Immature natural killer cell (primary cell): ENCODE data around the gene CYP1A2. TPM values are rescaled to one million over a fixed set of nuclear protein-coding genes. Genes with fewer than 3 reads are reported as not detected.
"Not testable (repeated sequence)": the region's sequence is repeated elsewhere in the genome, so short reads cannot be mapped to it uniquely, and the experiment has no call there.

Experiments used
- DNase-seq, 3 donors: peaks; one replicate each; pipeline ENCODE4 v3.0.0; 2022; ENCODE audit warnings: mixed read lengths in 1 of 3
- H3K27ac Mint-ChIP-seq, 6 donors: one replicate each; pipeline ENCODE4 v1.8.0; 2020; ENCODE audit warnings: mixed read lengths in 6 of 6, mild to moderate bottlenecking in 5 of 6, inconsistent platforms in 4 of 6, moderate library complexity in 3 of 6
- H3K27me3 Mint-ChIP-seq, 3 donors: one replicate each; pipeline ENCODE4 v1.8.0; 2020 to 2021; ENCODE audit warnings: low read depth in 3 of 3, mild to moderate bottlenecking in 3 of 3, mixed read lengths in 3 of 3, moderate library complexity in 3 of 3, inconsistent platforms in 1 of 3
- H3K36me3 Mint-ChIP-seq, 3 donors: one replicate each; pipeline ENCODE4 v1.8.0; 2020; ENCODE audit warnings: mixed read lengths in 3 of 3, inconsistent platforms in 2 of 3, mild to moderate bottlenecking in 2 of 3
- H3K4me1 Mint-ChIP-seq, 2 donors: one replicate each; pipeline ENCODE4 v1.8.0; 2020; ENCODE audit warnings: inconsistent platforms in 2 of 2, mild to moderate bottlenecking in 2 of 2, mixed read lengths in 2 of 2, moderate library complexity in 1 of 2
- H3K4me3 Mint-ChIP-seq, 5 donors: one replicate each; pipeline ENCODE4 v1.8.0; 2020; ENCODE audit warnings: mild to moderate bottlenecking in 5 of 5, mixed read lengths in 5 of 5, inconsistent platforms in 3 of 5, moderate library complexity in 3 of 5
- H3K9me3 Mint-ChIP-seq, 6 donors: one replicate each; pipeline ENCODE4 v1.8.0; 2020; ENCODE audit warnings: mild to moderate bottlenecking in 6 of 6, mixed read lengths in 6 of 6, inconsistent platforms in 4 of 6, moderate library complexity in 3 of 6
- polyA plus RNA-seq, 3 donors: library from polyadenylated mRNA; unstranded; fragments of 300-500 nt; fragmentation: Illumina TruSeq; gene quantifications; one replicate each; pipeline ENCODE4 v1.2.3, GENCODE V29; 2021

CYP1A2 gene
- polyA plus RNA-seq, 3 donors from 2014 or later, result not detected

GRCh38 chr15:74725845-74726773 lies 22.5 kb upstream of the CYP1A2 start:
- Mint-ChIP-seq H3K27ac (peak overlapping the region in 1 of 6 donors; percentile 50), H3K36me3 (no peaks in the 10 kb centered on the region), H3K9me3 (no peaks in the 10 kb centered on the region), H3K27me3 (peaks cover 4 to 22% (median 6%) of the 10 kb centered on the region in 3 donors), H3K4me1 (peaks cover 9 to 12% of the 10 kb centered on the region in 2 donors), H3K4me3 (peak overlapping the region; percentile 53 to 80 (median 76))
- DNase-seq, result peak; percentile 23 to 26 (median 24)

GRCh38 chr15:74726774-74727164 lies 21.9 kb upstream of the CYP1A2 start:
- Mint-ChIP-seq H3K27me3 (peaks cover 6 to 25% (median 7%) of the 10 kb centered on the region in 3 donors), H3K9me3 (no peaks in the 10 kb centered on the region), H3K4me1 (peaks cover 9 to 12% of the 10 kb centered on the region in 2 donors), H3K36me3 (no peaks in the 10 kb centered on the region), H3K27ac (peak overlapping the region in 1 of 6 donors; percentile 50), H3K4me3 (peak overlapping the region; percentile 53 to 80 (median 76))
- DNase-seq, result no peak

- H3K9me3 Mint-ChIP-seq, result no peaks in the 10 kb centered on the region
- peaks cover 6 to 30% (median 10%) of the 10 kb centered on the region in 3 donors for H3K27me3 Mint-ChIP-seq
- H3K36me3 Mint-ChIP-seq, result no peaks in the 10 kb centered on the region
- H3K27ac Mint-ChIP-seq, result no peak overlapping the region
- DNase-seq, result no peak
- H3K4me3 Mint-ChIP-seq, result peak overlapping the region in 3 of 5 donors; percentile 40 to 69 (median 67)
- peaks cover 9 to 12% of the 10 kb centered on the region in 2 donors for H3K4me1 Mint-ChIP-seq
Measured at GRCh38 chr15:74727727-74728126, 20.9 kb upstream of the CYP1A2 start.

GRCh38 chr15:74728699-74729098 lies 19.9 kb upstream of the CYP1A2 start:
- H3K4me1 Mint-ChIP-seq, result peaks cover 9 to 12% of the 10 kb centered on the region in 2 donors
- H3K27me3 Mint-ChIP-seq, result peaks cover 6 to 26% (median 8%) of the 10 kb centered on the region in 3 donors
- not testable (repeated sequence) for H3K4me3 Mint-ChIP-seq, H3K27ac Mint-ChIP-seq, H3K36me3 Mint-ChIP-seq, H3K9me3 Mint-ChIP-seq, DNase-seq

GRCh38 chr15:74729372-74729771 lies 19.3 kb upstream of the CYP1A2 start:
- not testable (repeated sequence) for H3K27ac Mint-ChIP-seq, H3K9me3 Mint-ChIP-seq, DNase-seq, H3K4me3 Mint-ChIP-seq, H3K36me3 Mint-ChIP-seq
- Mint-ChIP-seq H3K4me1 (peaks cover 9 to 12% of the 10 kb centered on the region in 2 donors), H3K27me3 (peaks cover 6 to 27% (median 10%) of the 10 kb centered on the region in 3 donors)

- Mint-ChIP-seq H3K4me1 (peaks cover 8 to 9% of the 10 kb centered on the region in 2 donors), H3K27me3 (peaks cover 6 to 30% (median 10%) of the 10 kb centered on the region in 3 donors), H3K4me3 (no peak overlapping the region), H3K9me3 (no peaks in the 10 kb centered on the region), H3K36me3 (no peaks in the 10 kb centered on the region), H3K27ac (no peak overlapping the region)
- DNase-seq, result no peak
Measured at GRCh38 chr15:74730619-74731316, 17.9 kb upstream of the CYP1A2 start.

- Mint-ChIP-seq H3K9me3 (peaks cover 0 to 1% (median 0%) of the 10 kb centered on the region in 6 donors), H3K36me3 (no peaks in the 10 kb centered on the region), H3K27me3 (peaks cover 8 to 32% (median 12%) of the 10 kb centered on the region in 3 donors), H3K4me3 (no peak overlapping the region), H3K4me1 (no peaks in the 10 kb centered on the region), H3K27ac (no peak overlapping the region)
- no peak for DNase-seq
Measured at GRCh38 chr15:74732846-74733245, 15.8 kb upstream of the CYP1A2 start.

- Mint-ChIP-seq H3K4me1 (no peaks in the 10 kb centered on the region), H3K27ac (no peak overlapping the region), H3K9me3 (peaks cover 0 to 1% (median 0%) of the 10 kb centered on the region in 6 donors), H3K36me3 (no peaks in the 10 kb centered on the region), H3K27me3 (peaks cover 8 to 30% (median 12%) of the 10 kb centered on the region in 3 donors), H3K4me3 (no peak overlapping the region)
- no peak for DNase-seq
Measured at GRCh38 chr15:74733269-74733668, 15.4 kb upstream of the CYP1A2 start.

GRCh38 chr15:74735305-74735704 lies 13.3 kb upstream of the CYP1A2 start:
- Mint-ChIP-seq H3K4me1 (no peaks in the 10 kb centered on the region), H3K9me3 (peaks cover 0 to 1% (median 0%) of the 10 kb centered on the region in 6 donors), H3K27me3 (peaks cover 6 to 27% (median 14%) of the 10 kb centered on the region in 3 donors), H3K36me3 (no peaks in the 10 kb centered on the region), H3K4me3 (no peak overlapping the region), H3K27ac (no peak overlapping the region)
- DNase-seq, result no peak

GRCh38 chr15:74738239-74738638 lies 10.4 kb upstream of the CYP1A2 start:
- not testable (repeated sequence) for H3K4me3 Mint-ChIP-seq, H3K27ac Mint-ChIP-seq, H3K9me3 Mint-ChIP-seq, H3K4me1 Mint-ChIP-seq, DNase-seq, H3K36me3 Mint-ChIP-seq
- H3K27me3 Mint-ChIP-seq, result peaks cover 7 to 23% (median 9%) of the 10 kb centered on the region in 3 donors

GRCh38 chr15:74742422-74742821 lies 6.2 kb upstream of the CYP1A2 start:
- DNase-seq, result no peak
- Mint-ChIP-seq H3K27me3 (peaks cover 5 to 10% (median 8%) of the 10 kb centered on the region in 3 donors), H3K27ac (no peak overlapping the region), H3K4me3 (no peak overlapping the region), H3K4me1 (no peaks in the 10 kb centered on the region), H3K36me3 (no peaks in the 10 kb centered on the region), H3K9me3 (no peaks in the 10 kb centered on the region)

- no peak for DNase-seq
- Mint-ChIP-seq H3K27me3 (peaks cover 0 to 8% (median 5%) of the 10 kb centered on the region in 3 donors), H3K27ac (no peak overlapping the region), H3K9me3 (no peaks in the 10 kb centered on the region), H3K4me1 (no peaks in the 10 kb centered on the region), H3K36me3 (no peaks in the 10 kb centered on the region), H3K4me3 (no peak overlapping the region)
Measured at GRCh38 chr15:74746389-74746788, 2.3 kb upstream of the CYP1A2 start.

GRCh38 chr15:74749832-74750231 lies 1.2 kb downstream of the CYP1A2 start:
- no peaks in the 10 kb centered on the region for H3K4me1 Mint-ChIP-seq
- H3K27ac Mint-ChIP-seq, result no peak overlapping the region
- H3K9me3 Mint-ChIP-seq, result no peaks in the 10 kb centered on the region
- peaks cover 0 to 5% (median 3%) of the 10 kb centered on the region in 3 donors for H3K27me3 Mint-ChIP-seq
- no peak overlapping the region for H3K4me3 Mint-ChIP-seq
- no peaks in the 10 kb centered on the region for H3K36me3 Mint-ChIP-seq
- no peak for DNase-seq

GRCh38 chr15:74750751-74751150 lies 2.1 kb downstream of the CYP1A2 start:
- DNase-seq, result no peak
- Mint-ChIP-seq H3K36me3 (no peaks in the 10 kb centered on the region), H3K9me3 (no peaks in the 10 kb centered on the region), H3K27me3 (peaks cover 0 to 7% (median 3%) of the 10 kb centered on the region in 3 donors), H3K4me1 (no peaks in the 10 kb centered on the region), H3K27ac (no peak overlapping the region), H3K4me3 (no peak overlapping the region)
